ENCODE results near the gene BAG5.
A peak's percentile ranks its signal among the peaks of the same experiment; 100 is the strongest.
"Not testable (repeated sequence)": the region's sequence is repeated elsewhere in the genome, so short reads cannot be mapped to it uniquely, and the experiment has no call there.

BAG5 gene

DNA sequence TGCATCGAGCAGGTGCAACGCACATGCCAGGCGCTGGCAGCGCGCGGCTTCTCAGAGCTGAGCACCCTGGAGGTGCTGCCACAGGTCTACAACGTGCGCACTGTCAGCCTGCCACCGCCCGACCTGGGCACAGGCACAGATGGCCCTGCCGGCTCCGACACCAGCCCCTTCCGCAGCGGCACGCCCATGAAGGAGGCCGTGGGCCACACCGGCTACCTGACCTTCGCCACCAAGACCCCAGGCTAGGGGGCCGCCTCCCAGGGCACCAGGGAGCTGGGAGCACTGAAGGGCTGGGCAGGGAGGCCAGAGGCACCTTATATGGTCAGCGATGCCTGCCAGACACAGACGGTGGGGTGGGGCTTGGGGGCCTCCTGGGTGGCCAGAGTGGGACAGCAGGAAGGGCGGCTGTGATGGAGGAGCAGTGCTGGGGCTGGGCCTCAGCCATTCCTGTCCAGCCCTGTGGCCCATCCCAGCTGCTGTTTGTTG, 27.8 kb downstream of the BAG5 start:
- DNase-seq (ENCODE audit: low read depth in 2 of 2): no peak

DNA sequence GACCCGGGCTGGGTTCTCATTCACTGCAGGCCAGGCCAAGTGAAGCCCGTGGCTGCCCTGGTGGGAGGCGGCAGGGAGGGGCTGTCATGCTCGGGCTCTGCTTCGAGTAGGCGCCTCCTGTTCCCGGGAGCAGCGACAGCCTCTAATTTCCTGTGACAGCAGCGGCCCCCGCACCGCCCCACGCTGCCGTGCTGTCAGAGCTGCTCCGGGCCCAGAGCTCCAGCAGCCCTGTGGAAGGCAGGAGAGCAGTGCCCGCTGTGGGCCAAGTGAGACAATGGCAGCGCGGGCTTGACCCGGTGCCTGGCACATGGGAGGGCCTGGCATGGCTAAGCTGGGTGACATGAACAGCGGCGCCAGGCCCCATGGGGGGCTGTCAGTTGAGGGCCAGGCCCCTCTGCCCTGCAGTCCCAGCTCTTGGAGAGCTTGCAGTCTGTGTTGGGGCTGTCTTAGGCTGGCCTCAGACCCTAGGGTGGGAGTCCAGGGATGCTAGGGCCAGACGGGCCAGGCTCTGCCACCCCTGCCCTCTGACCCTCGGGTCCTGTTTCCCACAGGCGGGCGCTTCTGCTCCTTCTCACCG, 28.4 kb downstream of the BAG5 start:
- DNase-seq (ENCODE audit: low read depth in 2 of 2): no peak

DNA sequence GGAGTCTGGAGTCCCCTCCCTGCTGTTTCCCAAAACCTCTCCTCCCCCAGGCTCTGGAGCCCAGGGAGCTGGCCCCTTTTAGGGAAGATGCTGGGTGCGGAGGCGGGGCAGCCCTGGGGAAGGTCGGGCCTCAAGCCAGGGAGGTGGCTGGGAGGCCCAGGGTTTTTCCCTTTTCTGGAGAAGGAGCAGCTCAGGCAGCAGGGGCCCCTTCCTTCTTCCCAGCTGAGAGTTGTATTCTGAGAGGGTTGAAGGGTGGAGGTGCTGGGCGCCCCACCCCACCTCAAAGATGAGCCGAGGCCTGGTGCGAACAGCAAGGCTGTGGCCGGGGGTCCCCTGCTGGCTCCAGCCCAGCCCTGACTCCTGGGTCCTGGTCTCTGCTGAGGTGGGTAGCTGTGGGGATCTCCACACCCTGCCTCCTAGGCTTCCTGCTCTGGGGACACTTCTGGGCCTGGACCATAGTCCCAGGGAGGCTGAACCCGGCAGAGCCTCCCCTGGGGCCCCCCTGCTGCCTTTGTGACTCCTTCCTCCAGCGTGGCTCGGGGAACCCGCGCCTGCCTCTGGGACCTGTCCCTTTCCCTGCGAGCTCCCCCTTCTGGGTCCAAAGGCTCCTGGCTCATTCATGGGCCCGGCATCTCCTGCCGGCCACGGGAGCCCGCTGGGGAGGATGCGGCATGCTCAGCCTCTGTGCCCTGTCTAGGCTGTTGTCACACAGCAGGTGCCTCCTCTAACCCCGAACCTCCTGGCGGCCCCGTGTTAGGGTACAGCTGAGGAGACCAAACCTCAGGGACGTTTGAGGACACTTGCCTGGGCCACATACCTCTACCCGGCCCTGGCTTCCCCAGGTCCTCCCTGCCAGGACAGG, 29.1 kb downstream of the BAG5 start:
- DNase-seq (ENCODE audit: low read depth in 2 of 2): no peak

DNA sequence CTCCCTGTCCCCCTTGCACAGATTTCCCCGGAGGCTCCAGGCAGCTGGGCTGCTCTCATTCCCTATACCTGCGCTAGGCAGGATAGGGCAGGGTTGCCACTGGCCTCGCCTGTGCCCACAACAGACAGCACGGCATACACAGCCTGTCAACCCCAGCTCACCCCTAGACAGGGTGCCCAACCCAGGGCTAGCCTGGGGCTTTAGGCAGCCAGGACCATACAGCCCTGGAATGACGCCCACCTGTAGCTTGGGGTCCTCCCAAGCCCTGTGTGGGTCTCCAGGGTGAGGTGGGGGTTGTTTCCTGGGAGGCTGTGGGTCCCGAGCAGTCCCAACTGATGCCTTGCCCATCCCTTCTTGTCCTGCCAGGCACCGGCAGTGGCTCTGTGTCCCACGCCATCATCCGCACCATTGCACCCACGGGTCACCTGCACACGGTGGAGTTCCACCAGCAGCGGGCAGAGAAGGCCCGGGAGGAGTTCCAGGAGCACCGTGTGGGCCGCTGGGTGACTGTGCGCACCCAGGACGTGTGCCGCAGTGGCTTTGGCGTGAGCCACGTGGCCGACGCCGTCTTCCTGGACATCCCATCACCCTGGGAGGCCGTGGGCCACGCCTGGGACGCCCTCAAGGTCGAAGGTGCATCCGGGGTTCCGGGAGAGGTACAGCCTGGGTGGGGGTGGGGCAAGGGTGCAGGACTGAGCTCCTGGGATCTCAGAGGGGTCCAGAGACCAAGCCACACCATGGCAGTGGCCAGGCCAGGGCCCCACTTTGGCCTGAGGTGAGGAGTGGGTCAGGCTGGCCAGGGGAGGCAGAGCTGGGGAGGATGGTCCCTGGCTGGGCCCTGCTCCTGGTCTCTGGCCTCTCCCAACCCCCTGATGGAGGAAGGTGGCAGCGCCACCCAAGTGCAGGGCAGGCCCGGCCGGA, 30.0 kb downstream of the BAG5 start:
- DNase-seq (ENCODE audit: low read depth in 2 of 2): no peak

DNA sequence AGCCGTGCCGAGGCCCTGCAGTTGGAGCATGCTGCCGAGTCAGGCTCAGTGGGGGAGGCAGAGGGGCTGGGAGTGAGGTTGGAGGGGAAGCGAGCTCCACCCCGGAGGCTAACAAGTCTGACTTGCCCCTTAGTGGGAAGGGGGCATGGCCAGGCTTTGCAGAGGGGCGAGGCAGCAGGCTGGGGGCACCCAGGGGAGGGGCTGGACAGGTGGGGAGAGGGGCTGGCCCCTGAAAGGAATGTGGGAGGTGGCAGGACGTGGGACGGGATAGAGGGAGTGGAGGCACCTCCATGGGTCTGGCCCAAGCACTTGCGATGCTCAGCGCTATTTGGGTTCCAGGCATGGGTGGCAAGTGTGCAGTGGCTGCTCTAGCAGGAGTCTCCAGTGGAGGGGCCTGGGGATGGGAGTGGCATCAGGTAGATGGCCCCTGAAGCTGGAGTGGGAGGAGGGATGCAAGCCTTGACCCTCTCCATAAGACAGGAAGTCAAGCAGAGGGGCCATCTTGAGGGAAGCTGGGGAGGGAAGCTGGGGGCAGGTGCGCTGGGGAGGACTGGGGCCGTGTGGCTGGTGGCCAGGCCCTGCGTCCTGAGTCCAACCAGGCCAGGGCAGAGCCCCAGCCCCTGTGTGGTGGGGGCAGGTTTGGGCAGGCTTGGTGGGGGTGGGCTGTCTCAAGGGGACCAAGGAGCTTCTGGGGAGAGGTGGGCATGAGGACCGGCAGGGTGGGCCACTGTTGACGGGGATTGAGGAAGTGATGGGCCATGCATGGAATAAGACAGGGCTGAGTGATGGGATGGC, 30.8 kb downstream of the BAG5 start:
- DNase-seq (ENCODE audit: low read depth in 2 of 2): no peak

DNA sequence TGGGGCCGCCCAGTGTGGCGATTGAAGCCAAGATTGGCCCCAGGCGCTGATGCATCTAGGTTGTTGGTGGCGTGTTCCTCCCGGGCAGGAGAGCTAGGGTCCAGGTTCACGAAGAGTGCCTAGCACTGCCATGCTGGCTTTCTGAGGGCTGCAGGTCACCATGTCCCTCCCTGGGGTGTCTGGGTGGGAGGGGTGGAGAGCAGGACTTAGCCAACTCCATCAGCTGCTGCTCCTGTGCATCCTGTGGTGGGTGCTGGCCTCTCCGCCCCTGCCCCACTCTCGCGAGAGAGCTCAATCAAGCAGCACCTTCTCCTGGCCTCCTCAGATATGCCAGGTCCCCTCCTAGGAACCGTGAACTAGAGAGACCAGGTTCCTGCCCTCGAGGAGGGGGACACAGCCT, 31.6 kb downstream of the BAG5 start:
- DNase-seq (ENCODE audit: low read depth in 2 of 2): no peak

DNA sequence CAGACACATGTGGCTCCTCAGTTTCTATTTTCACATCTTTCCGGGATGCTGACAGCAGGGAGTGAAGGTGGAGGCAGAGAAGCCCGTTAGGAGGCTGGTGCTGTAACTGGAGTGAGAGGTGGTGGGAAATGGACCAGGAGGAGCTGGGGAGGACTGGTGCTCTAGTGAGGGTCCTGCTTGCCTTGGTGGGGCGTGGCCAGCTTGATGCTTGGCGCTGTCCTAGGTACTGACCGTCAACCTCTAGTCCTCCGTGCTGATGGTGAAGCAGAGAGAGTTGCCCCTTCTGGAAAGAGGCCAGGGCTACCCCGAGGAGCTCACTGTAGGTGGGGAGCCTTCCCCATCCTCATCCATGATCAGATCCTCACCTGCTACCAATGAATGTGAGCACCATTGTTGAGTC, 32.1 kb downstream of the BAG5 start:
- DNase-seq (ENCODE audit: low read depth in 2 of 2): no peak

DNA sequence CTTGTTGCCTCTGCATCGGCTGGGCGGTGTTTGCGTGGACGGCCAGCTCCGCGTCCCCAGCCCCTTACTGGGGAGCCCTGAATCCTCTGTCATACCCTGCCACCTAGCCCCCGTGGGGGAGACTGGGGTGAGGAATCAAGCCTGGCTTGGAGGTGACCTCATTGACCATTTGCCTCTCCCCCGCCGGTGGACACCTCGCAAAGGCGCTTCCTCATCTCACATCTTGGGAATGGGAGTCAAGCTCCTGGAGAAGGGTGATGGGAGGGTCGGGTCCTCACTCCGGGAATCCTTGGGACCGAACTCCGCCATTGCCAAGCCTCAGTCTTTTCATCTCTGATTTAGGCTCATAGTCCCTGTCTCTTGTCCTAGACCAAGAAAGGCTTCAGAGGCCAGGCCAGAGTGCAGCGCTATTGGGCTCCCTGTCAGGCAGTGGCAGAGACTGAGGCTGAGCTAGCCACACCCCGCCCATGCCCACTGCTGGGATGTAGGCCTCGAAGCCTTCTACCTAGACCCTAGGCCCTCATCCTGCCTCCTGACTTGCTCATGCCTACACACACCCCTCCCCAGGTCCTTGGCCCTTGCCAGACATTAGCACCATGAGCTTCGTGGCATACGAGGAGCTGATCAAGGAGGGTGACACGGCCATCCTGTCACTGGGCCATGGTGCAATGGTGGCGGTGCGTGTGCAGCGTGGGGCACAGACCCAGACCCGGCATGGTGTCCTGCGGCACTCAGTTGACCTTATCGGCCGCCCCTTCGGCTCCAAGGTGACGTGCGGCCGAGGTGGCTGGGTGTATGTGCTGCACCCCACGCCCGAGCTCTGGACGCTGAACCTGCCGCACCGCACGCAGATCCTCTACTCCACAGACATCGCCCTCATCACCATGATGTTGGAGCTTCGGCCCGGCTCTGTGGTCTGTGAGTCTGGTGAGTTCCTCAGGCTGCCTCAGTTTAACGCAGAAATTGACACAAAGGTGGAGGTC, 32.8 kb downstream of the BAG5 start:
- no peak for DNase-seq (ENCODE audit: low read depth in 2 of 2)

DNA sequence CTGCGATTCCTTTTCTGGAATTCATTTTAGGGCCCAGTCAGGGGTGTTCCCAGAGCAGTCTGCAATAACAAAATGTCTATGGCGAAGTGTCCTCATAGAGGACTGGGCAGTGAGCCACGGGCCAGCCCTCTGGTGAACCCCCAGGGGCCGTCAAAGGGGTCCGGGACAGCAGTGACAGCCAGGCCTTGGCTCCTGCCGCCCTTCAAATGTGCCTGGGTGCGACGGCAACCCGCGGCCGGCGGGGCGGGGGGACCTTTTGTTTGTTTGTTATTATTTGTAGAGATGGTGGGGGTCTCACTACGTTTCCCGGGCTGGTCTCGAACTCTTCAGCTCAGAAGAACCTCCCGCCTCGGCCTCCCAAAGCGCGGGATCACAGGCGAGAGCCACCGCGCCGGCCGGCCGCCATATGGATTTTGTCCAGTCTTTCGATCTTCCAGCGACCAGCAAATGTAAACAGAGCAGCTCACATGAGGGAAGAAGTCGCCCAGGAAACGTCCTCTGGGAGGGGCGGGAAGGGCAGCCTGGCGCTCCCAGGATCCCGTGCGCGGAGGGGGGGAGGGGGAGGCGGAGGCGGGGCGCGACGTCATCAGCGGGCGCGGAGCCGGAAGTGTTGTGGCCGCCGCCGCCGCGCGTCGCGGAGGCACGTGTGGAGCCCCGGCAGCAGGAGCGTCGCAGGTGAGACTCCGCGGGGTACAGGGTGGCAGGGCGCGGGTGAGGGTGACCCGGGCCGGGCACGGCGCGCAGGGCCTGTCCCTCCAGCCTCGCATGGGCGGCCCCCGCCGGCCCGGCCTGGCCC, 33.7 kb downstream of the BAG5 start, which contains the start of gene TRMT61A:
Gene TRMT61A (plus strand): TSS at position 610 of the 796 bp plus-strand sequence. CDS start 783 bp downstream, outside the sequence.
- peak; percentile 72 to 74 for DNase-seq (ENCODE audit: low read depth in 2 of 2)

DNA sequence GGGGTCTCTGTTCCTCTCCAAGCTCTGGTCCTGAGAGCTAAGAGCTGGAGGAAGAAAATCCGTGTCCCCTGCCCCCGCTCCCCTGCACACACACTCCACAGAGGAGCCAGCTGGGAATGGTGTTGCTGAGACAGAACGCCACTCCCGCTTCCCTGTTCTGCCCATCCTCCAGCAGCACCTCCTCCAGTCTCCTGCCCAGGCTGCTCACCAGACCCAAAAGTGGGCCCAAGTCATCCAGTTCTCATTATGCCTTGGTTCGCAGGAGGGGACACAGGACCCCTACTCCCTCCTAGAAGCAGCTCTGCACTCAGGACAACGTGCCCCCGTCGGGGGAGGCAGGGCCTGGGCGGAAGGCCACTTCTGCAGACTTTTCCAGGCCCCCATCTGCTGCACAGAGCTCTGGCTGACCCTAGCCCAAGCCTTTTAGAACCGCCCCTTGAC, 34.3 kb downstream of the BAG5 start:
- DNase-seq (ENCODE audit: low read depth in 2 of 2): no peak

DNA sequence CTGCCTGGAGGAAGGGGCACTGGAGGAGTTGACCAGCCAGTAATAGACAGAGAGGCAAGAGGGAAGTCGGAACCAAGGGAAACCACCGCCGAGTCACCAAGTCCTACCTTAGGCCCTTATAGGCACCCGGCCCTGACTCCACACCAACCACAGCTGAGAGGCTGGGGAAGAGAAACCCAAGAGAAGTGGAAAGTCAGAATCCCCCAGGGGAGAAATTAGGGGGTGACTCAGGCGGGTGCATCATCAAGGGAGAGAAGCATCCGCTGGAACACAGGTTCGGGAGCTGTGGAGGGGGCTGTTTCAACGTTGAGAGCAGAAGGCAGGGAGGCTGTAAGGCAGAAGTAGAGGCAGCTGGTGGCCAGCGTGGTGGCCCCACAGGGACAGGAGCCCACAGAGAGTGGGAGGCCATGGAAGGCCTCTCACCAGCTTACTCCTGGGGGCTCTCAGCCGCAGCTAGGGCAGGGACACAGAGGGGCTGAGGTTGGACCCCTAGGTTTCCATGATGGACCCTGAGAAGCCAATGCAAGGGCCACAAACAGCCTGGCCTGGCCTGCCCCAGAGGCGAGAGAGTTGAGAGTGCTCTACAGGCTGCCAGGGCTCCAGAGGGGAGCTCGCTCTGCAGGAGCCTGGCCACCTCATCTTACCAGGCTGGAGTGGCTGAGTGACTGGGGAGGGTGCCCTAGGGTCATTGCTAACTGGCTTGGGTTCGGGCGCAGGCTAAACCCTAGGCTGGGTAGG, 34.9 kb downstream of the BAG5 start:
- DNase-seq (ENCODE audit: low read depth in 2 of 2): no peak

DNA sequence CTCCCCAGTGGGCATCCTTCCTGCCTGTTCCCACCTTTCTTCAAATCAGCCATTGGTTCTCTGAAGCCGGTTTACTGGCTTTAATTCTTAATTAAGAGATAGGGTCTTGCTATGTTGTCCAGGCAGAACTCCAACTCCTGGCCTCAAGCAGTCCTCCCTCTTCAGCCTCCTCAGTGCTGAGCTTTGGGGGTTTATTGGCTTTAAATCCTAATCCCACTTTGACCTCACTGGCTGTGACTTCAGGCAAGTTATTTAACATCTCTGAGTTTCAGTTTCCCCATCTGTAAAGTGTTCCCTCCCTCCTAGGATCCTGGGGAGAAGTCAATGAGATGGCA, 35.6 kb downstream of the BAG5 start:
- no peak for DNase-seq (ENCODE audit: low read depth in 2 of 2)

DNA sequence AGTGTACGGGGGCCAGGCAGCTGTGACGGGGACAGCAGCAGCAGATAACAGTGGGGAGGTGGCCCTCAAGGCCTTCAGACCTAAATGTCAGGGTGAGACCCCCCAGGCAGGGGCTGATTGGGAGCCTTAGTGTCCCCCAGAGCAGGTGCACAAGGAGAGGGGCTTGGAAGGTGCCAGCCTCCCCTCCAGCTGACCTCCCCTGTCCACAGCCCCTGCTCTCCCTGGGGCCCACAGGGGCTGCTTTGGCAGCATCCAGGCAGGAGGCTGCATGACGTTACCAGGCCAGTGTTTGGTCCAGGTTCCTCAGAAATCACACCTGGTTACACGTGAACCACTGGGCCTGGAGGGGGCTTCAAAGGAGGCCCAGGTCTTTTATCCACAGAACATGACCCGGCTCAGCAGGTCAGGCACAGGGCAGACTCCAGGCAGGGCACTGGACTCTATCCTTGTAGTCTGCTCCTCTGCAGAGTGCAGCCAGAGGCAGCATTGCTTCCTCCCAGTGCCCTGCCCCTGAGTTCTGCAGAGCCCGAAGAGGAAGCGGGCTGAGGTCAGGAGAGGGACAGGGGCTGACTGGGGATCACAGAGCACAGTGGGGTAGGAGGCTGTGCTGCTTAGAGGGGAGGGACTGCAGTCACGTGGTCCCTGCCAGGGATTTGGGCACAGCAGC, 36.1 kb downstream of the BAG5 start:
- no peak for DNase-seq (ENCODE audit: low read depth in 2 of 2)

DNA sequence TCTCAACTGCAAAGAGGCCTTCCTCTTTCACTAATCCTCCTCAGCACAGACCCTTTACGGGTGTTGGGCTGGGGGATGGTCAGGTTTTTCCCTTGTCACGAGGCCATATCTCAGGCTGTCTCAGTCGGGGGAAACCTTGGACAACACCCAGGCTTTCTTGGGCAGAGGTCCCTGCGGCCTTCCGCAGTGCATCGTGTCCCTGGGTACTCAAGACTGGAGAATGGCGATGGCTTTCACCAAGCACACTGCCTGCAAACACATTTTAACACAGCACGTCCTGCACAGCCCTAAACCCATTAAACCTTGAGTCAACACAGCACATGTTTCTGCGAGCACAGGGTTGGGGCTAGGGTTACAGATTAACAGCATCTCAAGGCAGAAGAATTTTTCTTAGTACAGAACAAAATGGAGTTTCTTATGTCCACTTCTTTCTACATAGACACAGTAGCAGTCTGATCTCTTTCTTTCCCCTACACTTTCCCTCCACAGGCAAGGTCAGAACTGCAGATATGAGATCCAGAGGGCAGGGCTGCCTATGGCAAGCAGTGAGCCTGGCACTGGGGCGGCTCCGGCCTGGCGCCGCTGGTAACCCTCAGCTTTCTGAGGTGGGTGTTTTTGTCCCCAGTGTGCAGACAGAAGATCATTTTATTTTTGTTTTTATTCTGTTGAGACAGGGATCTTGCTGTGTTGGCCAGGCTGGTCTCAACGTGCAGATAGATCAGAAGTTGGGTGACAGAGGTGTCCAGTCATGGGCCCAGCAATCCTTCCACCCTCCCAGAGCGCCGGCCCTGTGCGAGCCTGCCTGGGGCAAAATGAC, 36.8 kb downstream of the BAG5 start:
- not testable (repeated sequence) for DNase-seq (ENCODE audit: low read depth in 2 of 2)

DNA sequence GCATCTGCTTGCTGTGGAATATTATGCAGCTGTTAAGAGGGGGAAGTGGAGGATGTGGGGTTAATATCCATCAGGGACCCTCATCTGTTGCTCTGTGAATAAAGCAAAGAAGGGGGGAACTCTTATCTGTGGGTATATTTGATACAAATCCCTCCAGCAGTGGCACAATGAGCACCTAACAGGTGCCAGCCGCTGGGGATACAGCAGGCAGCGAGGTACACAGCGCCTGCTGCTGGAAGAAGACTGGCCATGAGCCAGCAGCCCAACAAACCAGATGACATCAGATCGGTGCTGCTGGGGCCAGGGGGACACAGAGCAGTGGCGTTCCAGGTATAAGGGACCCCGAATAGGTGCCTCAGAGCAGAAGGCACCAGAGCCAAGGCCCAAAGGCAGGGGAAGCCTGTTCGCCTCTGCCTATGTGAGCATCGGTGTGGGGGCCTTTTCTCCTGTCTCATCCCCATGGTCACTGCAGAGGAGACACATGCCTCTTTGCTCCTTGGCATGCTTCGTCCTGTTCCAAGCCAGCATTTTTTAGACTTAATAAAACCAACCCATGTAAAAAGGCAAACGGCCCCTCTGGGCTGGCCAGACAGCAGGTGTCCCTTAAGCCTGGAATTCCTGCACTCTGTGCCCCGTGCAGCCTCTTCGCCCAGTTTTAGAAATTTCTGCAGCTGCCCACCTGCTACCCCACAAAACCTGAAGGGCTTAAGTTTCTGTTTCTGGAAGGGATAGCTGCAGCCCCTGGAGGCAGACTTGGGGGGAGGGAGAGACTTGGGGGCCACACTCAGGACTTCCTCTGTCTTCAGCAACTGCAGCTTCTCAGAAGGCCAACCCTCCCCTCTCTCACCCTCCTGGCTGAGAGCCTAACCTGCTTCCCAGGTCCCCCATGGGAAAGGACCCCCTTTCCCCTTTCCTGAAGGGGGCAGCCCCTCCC, 38.2 kb downstream of the BAG5 start:
- no peak for DNase-seq (ENCODE audit: low read depth in 2 of 2)

DNA sequence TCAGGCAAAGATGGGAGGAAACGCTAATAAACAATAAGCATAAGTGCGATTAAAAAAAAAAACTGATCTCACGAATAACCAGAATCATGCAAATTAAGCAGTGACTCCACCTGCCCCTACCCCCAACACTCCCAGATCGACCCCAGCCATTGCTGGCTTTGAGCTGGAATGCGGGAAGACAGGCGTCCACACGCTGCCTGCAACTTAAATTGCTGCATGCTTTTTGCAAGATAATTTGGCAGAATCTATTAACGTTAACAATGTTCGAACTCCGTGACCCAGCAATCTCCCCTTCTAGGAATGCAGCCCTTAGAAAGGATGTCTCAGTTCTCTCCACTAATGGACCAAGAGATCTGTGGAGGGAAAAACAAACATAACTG, 38.9 kb downstream of the BAG5 start:
- DNase-seq (ENCODE audit: low read depth in 2 of 2): no peak

Measured in stimulated activated CD4-positive, alpha-beta T cell treated with anti-CD3 and anti-CD28 coated beads, Interleukin-1b, Interleukin-23, amount 100 ng/mL, for 4 hours (primary cell).